GM12801 (cell line): Measurements from ENCODE around the gene TYROBP.

Experiments used
- TF ChIP-seq, protein P1 (sequence below): IDR thresholded peaks from one replicate; pipeline ENCODE4 v1.5.1; 2011; ENCODE audit warnings: control low read depth; ENCODE audit not compliant: insufficient read length; ENCODE audit errors: extremely low read depth

Gene TYROBP

DNA sequence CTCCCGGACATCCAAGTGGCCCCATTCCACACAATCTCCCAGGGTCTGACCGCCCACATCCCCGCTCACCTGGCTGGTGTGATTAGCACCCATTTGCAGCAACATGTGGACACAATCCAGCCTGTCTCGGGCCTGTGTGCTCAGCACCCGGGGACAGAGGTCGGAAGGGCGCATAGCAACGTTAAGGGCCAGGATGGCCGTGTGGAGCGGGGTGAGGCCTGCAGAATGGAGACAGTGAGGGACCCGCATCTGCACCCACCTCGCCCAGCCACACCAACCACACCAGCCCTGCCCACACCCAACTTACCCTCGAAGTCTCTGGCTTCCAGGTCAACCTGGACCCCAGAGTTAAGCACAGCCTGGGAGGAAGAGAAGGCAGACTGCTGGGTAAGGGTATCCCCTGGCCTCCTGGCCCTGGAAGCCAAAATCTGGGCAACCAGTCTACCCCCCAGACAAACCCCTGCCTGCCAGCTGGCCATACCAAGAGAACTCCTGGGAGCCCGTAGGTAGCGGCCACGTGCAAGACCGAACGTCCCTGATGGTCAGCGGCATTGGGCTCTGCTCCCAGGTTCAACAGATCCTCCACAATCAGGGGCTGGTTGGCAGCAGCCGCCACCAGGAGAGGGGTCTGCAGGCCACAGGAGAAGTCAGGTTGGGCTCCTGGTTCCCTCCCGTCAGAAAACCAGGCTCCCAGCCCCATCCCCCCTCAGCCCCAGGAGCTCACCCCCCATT, 12.0 kb downstream of the TYROBP start:
- TF ChIP-seq, protein P1, sequence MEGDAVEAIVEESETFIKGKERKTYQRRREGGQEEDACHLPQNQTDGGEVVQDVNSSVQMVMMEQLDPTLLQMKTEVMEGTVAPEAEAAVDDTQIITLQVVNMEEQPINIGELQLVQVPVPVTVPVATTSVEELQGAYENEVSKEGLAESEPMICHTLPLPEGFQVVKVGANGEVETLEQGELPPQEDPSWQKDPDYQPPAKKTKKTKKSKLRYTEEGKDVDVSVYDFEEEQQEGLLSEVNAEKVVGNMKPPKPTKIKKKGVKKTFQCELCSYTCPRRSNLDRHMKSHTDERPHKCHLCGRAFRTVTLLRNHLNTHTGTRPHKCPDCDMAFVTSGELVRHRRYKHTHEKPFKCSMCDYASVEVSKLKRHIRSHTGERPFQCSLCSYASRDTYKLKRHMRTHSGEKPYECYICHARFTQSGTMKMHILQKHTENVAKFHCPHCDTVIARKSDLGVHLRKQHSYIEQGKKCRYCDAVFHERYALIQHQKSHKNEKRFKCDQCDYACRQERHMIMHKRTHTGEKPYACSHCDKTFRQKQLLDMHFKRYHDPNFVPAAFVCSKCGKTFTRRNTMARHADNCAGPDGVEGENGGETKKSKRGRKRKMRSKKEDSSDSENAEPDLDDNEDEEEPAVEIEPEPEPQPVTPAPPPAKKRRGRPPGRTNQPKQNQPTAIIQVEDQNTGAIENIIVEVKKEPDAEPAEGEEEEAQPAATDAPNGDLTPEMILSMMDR, result no peak

DNA sequence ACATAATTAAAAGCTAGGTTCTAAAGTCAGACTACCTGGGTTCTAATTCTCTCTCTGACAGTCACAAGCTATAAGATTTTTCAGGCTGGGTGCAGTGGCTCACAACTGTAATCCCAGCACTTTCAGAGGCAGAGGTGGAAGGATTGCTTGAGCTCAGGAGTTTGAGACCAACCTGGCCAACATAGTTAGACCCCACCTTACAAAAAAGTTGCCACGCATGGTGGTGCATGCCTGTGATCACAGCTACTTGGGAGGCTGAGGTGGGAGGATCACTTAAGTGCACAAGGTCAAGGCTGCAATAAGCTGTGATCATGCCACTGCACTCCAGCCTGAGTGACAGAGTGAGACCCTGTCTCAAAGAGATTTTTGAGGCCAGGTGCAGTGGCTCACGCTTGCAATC, 13.8 kb downstream of the TYROBP start:
- TF ChIP-seq, protein P1, result no peak

- TF ChIP-seq, protein P1, result no peak
Observed at GRCh38 chr19:35890113-35890650, 17.9 kb downstream of the TYROBP start.

DNA sequence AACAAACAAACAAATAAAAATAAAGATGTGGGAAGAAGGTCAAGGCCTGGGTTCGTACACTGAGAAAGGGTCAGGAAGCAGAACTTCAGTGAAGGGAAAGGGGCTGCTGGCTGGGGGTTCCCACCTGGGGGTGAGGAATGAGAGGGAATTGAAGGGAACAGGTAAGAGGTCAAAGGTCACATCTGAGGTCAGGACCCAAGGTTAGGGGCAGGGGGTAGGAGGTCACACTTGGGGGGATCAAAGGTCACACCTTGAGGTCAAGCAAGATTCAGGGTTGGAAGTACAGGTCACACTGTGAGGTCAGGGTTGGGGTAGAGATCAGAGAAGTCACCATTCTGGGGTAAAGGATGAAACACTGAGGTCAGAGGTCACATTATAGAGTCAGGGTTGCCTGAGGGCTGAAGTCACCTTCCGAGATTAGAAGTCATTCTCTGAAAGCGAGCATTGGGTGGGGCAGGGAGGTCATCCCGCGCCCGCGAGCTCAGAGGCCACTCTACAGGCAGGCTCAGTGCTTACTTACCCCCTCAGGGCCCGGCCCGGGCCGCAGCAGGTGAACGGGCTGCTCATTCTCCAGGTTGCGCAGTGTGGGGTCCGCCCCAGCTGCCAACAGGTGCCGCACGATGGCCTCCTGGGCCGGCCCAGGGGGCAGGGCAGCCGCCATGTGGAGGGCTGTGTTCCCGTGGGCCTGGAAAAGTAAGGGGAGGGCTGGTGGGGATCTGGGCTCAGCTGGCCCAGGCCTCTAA, 18.6 kb downstream of the TYROBP start:
- TF ChIP-seq, protein P1, result no peak

GRCh38 chr19:35888398-35888797, 19.7 kb downstream of the TYROBP start:
- TF ChIP-seq, protein P1, result no peak

DNA sequence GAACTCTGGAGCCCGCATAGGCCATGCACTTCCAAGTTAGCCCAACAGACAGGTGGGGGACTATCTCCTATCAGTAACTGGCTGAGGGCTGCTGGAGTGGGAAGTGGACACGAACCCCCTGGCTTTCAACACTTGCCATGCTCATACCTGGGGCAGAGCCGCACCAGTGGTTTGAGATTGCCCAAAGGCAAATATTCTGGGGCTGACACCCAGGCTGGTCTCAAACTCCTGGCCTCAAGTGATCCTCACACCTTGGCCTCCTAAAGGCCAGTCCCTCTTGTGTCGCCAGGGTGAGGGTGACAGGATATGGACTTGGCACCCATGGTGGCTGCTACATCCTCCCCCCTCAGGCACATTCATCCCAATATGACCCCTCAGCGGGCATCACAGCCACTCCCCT, 20.9 kb downstream of the TYROBP start:
- TF ChIP-seq, protein P1, result no peak

DNA sequence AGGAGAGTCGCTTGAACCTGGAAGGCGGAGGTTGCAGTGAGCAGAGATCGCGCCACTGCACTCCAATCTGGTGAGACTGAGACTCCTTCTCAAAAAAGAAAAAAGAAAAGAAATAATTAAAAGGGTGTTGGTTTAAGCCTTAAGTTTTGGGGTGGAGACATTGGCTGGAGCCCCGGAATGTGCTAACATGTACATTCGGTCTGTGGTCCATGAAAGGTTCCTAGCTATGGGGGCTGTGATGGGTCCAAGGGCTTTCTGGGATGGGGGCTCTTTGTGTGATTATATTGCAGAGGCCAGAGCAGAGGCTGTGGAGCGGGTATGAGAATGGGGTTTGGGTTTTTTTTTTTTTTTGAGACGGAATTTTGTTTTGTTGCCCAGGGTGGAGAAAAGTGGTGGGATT, 22.2 kb downstream of the TYROBP start:
- TF ChIP-seq, protein P1, result no peak
